H9 (cell line): ENCODE results near the gene STS. TPM values are rescaled to one million over a fixed set of nuclear protein-coding genes. Genes with fewer than 3 reads are reported as not detected.

ENCODE experiments used
- DNase-seq: peaks from one replicate; pipeline ENCODE4 v3.0.0-alpha.2; 2017
- H2AFZ ChIP-seq: one replicate; pipeline ENCODE4 v1.6.1; 2013; ENCODE audit warnings: mild to moderate bottlenecking, low read length, control low read depth, moderate library complexity
- H2AK5ac ChIP-seq: 2 replicates; pipeline ENCODE4 v1.6.1; 2013; ENCODE audit warnings: low read length, control low read depth, mixed read lengths; ENCODE audit not compliant: insufficient read length
- H2BK120ac ChIP-seq: one replicate; pipeline ENCODE4 v1.6.1; 2013; ENCODE audit warnings: low read depth, mild to moderate bottlenecking, low read length, control low read depth, inconsistent platforms; ENCODE audit not compliant: poor library complexity, severe bottlenecking
- H2BK12ac ChIP-seq: 2 replicates; pipeline ENCODE4 v1.6.1; 2013; ENCODE audit warnings: low read length, control low read depth, mixed read lengths, low read depth; ENCODE audit not compliant: insufficient read length
- H2BK15ac ChIP-seq: 2 replicates; pipeline ENCODE4 v1.6.1; 2013; ENCODE audit warnings: low read depth, low read length, control low read depth
- H2BK20ac ChIP-seq: one replicate; pipeline ENCODE4 v1.6.1; 2013; ENCODE audit warnings: low read depth, mild to moderate bottlenecking, low read length, control low read depth, inconsistent platforms; ENCODE audit not compliant: poor library complexity, severe bottlenecking
- H2BK5ac ChIP-seq: 2 replicates; pipeline ENCODE4 v1.6.1; 2013; ENCODE audit warnings: low read length, control low read depth, mixed read lengths; ENCODE audit not compliant: insufficient read length
- H3K14ac ChIP-seq: 2 replicates; pipeline ENCODE4 v1.6.1; 2013; ENCODE audit warnings: low read length, control low read depth; ENCODE audit not compliant: insufficient read depth
- H3K18ac ChIP-seq: 2 replicates; pipeline ENCODE4 v1.6.1; 2013; ENCODE audit warnings: low read depth, mild to moderate bottlenecking, mixed read lengths, low read length, control low read depth; ENCODE audit not compliant: insufficient read length
- H3K23ac ChIP-seq: 2 replicates; pipeline ENCODE4 v1.6.1; 2013; ENCODE audit warnings: low read length, control low read depth, mixed read lengths, low read depth; ENCODE audit not compliant: insufficient read length
- H3K23me2 ChIP-seq: 2 replicates; pipeline ENCODE4 v1.6.1; 2013; ENCODE audit warnings: low read depth, mild to moderate bottlenecking, mixed read lengths, low read length, control low read depth; ENCODE audit not compliant: insufficient read length, poor library complexity, severe bottlenecking
- H3K27ac ChIP-seq: 2 replicates; pipeline ENCODE4 v1.5.1; 2013; ENCODE audit warnings: low read length, control low read depth, mixed read lengths, low read depth; ENCODE audit not compliant: insufficient read length
- H3K27me3 ChIP-seq: 2 replicates; pipeline ENCODE4 v1.6.1; 2013; ENCODE audit warnings: low read length, control low read depth, inconsistent platforms; ENCODE audit not compliant: insufficient read depth
- H3K4ac ChIP-seq: 2 replicates; pipeline ENCODE4 v1.6.1; 2013; ENCODE audit warnings: low read depth, mild to moderate bottlenecking, control low read depth, inconsistent platforms, low read length, moderate library complexity
- H3K4me1 ChIP-seq: 2 replicates; pipeline ENCODE4 v1.6.1; 2013; ENCODE audit warnings: low read length, control low read depth, inconsistent platforms; ENCODE audit not compliant: insufficient read depth
- H3K4me2 ChIP-seq: 2 replicates; pipeline ENCODE4 v1.6.1; 2013; ENCODE audit warnings: low read length, control low read depth, mixed read lengths; ENCODE audit not compliant: insufficient read length, insufficient read depth
- H3K56ac ChIP-seq: 2 replicates; pipeline ENCODE4 v1.6.1; 2013; ENCODE audit warnings: low read depth, mild to moderate bottlenecking, mixed read lengths, low read length, control low read depth; ENCODE audit not compliant: insufficient read length
- H3K79me1 ChIP-seq: 2 replicates; pipeline ENCODE4 v1.6.1; 2013; ENCODE audit warnings: low read depth, mild to moderate bottlenecking, moderate library complexity, low read length, control low read depth, inconsistent platforms; ENCODE audit not compliant: insufficient read depth, poor library complexity, severe bottlenecking
- H3K79me2 ChIP-seq: 2 replicates; pipeline ENCODE4 v1.6.1; 2013; ENCODE audit warnings: low read length, control low read depth, inconsistent platforms; ENCODE audit not compliant: insufficient read depth
- H3K9ac ChIP-seq: 2 replicates; pipeline ENCODE4 v1.6.1; 2013; ENCODE audit warnings: low read length, control low read depth, mixed read lengths; ENCODE audit not compliant: insufficient read length; ENCODE audit errors: extremely low read depth
- H3K9me3 ChIP-seq: one replicate; pipeline ENCODE4 v1.6.1; 2013; ENCODE audit warnings: low read depth, low read length, inconsistent platforms; ENCODE audit not compliant: control insufficient read depth
- H3T11ph ChIP-seq: one replicate; pipeline ENCODE4 v1.6.1; 2013; ENCODE audit warnings: mild to moderate bottlenecking, low read length, control low read depth, inconsistent platforms
- H4K20me1 ChIP-seq: one replicate; pipeline ENCODE4 v1.6.1; 2013; ENCODE audit not compliant: control insufficient read depth, insufficient read length, insufficient read depth
- H4K5ac ChIP-seq: 2 replicates; pipeline ENCODE4 v1.6.1; 2013; ENCODE audit warnings: low read depth, mild to moderate bottlenecking, mixed read lengths, low read length, control low read depth; ENCODE audit not compliant: insufficient read length
- H4K8ac ChIP-seq: replicated peaks from 2 replicates; pipeline ENCODE4 v1.6.1; 2013; ENCODE audit warnings: low read length, control low read depth, mixed read lengths, low read depth; ENCODE audit not compliant: insufficient read length
- H4K91ac ChIP-seq: 2 replicates; pipeline ENCODE4 v1.6.1; 2013; ENCODE audit warnings: low read depth, mild to moderate bottlenecking, moderate library complexity, mixed read lengths, low read length, control low read depth; ENCODE audit not compliant: insufficient read length
- H3K27ac Mint-ChIP-seq, 3 experiments: 2 replicates in 2 of 3; 3 replicates in 1 of 3; pipeline ENCODE4 v1.8.0; 2020 to 2021; ENCODE audit warnings: mixed read lengths in 3 of 3, mild to moderate bottlenecking in 1 of 3, moderate library complexity in 1 of 3
- H3K27me3 Mint-ChIP-seq: 2 replicates; pipeline ENCODE4 v1.8.0; 2021; ENCODE audit warnings: low read depth, mild to moderate bottlenecking, moderate library complexity, mixed read lengths
- H3K36me3 Mint-ChIP-seq, 3 experiments: 2 replicates in 2 of 3; 3 replicates in 1 of 3; pipeline ENCODE4 v1.8.0; 2020 to 2021; ENCODE audit warnings: low read depth in 3 of 3, mixed read lengths in 3 of 3; ENCODE audit not compliant: insufficient read depth in 1 of 3
- H3K4me1 Mint-ChIP-seq, 2 experiments: 2 replicates each; pipeline ENCODE4 v1.8.0; 2020; ENCODE audit warnings: mixed read lengths in 2 of 2
- H3K4me3 Mint-ChIP-seq, 2 experiments: 2 replicates in 1 of 2; 3 replicates in 1 of 2; pipeline ENCODE4 v1.8.0; 2020 to 2021; ENCODE audit warnings: mild to moderate bottlenecking in 2 of 2, mixed read lengths in 2 of 2, moderate library complexity in 1 of 2
- H3K9me3 Mint-ChIP-seq, 2 experiments: 2 replicates in 1 of 2; 3 replicates in 1 of 2; pipeline ENCODE4 v1.8.0; 2020; ENCODE audit warnings: mild to moderate bottlenecking in 2 of 2, mixed read lengths in 2 of 2, moderate library complexity in 1 of 2
- CTCF ChIP-seq: fragments of 200-600 bp; sonication (generic); conservative IDR thresholded peaks from 3 replicates; pipeline ENCODE4 v1.8.0; 2021; ENCODE audit warnings: antibody characterized with exemption, mild to moderate bottlenecking
- WGBS: extraction: QIAGEN DNeasy Blood & Tissue Kit; methylation state at CpG from one replicate; pipeline ENCODE4 v1.1.7; 2013; ENCODE audit warnings: missing lambda C conversion rate, low lambda C conversion rate, mixed read lengths; ENCODE audit not compliant: insufficient read length; ENCODE audit errors: extremely low coverage; 5-methylcytosine and 5-hydroxymethylcytosine counted together
- total RNA-seq: library from RNA; stranded (reverse); gene quantifications from 2 replicates; pipeline ENCODE4 v1.2.1, GENCODE V29; 2021

The STS gene
- total RNA-seq, 1 experiment from 2014 or later, result 3.6 TPM

- WGBS, result no CpG with 5 or more reads among the region's 3 CpGs
Observed at GRCh38 chrX:7184816-7185215, 37.3 kb downstream of the STS start.

More at GRCh38 chrX:7184816-7185215, 37.3 kb downstream of the STS start:
- no peak overlapping the region for H2BK15ac ChIP-seq
- Mint-ChIP-seq H3K9me3 (peaks cover 7 to 10% of the 10 kb centered on the region in 2 experiments), H3K27ac (no peak overlapping the region), H3K36me3 (peaks cover 3 to 9% (median 3%) of the 10 kb centered on the region in 3 experiments; a peak in 5 of 7 replicates), H3K27me3 (no peaks in the 10 kb centered on the region), H3K4me1 (peaks cover 10 to 12% of the 10 kb centered on the region in 2 experiments), H3K4me3 (no peak overlapping the region)
- no peaks in the 10 kb centered on the region for H3K79me1 ChIP-seq
- H4K5ac ChIP-seq, result no peak overlapping the region
- no peak overlapping the region for H4K8ac ChIP-seq
- no peak overlapping the region for H3K18ac ChIP-seq
- no peaks in the 10 kb centered on the region for H3K4me1 ChIP-seq
- DNase-seq, result no peak
- no peaks in the 10 kb centered on the region for H4K20me1 ChIP-seq
- H3K4me2 ChIP-seq, result no peak overlapping the region
- no peaks in the 10 kb centered on the region for H3K79me2 ChIP-seq
- no peak overlapping the region for H2BK5ac ChIP-seq
- no peak overlapping the region for H2BK12ac ChIP-seq
- H2AFZ ChIP-seq, result no peak overlapping the region
- no peak overlapping the region for H3K23ac ChIP-seq
- H2BK20ac ChIP-seq, result no peak overlapping the region
- no peak overlapping the region for H3T11ph ChIP-seq
- H3K9ac ChIP-seq, result no peak overlapping the region
- H3K27me3 ChIP-seq, result no peaks in the 10 kb centered on the region
- no peak overlapping the region for H3K14ac ChIP-seq
- no peaks in the 10 kb centered on the region for H3K9me3 ChIP-seq
- H3K27ac ChIP-seq, result no peak overlapping the region
- no peak overlapping the region for H2BK120ac ChIP-seq
- H3K56ac ChIP-seq, result no peak overlapping the region
- H3K23me2 ChIP-seq, result no peaks in the 10 kb centered on the region
- H4K91ac ChIP-seq, result no peak overlapping the region
- no peak overlapping the region for H2AK5ac ChIP-seq
- H3K4ac ChIP-seq, result no peak overlapping the region
- no peak for TF ChIP-seq CTCF
